Prostate gland (tissue), 2 donors: Measurements from ENCODE around the gene HNRNPUL1. TPM values are rescaled to one million over a fixed set of nuclear protein-coding genes. Genes with fewer than 3 reads are reported as not detected.

Experiments used
- DNase-seq: peaks from one replicate; pipeline ENCODE4 v3.0.0-alpha.2; 2019; ENCODE audit warnings: low spot score
- H3K27ac ChIP-seq, 2 donors: fragments of 200-600 bp; sonication (generic); 2 replicates each; pipeline ENCODE4 v1.5.1; 2017 to 2019
- H3K27me3 ChIP-seq: fragments of 200-600 bp; sonication (generic); replicated peaks from 2 replicates; pipeline ENCODE4 v1.5.1; 2019; ENCODE audit not compliant: insufficient read depth
- H3K36me3 ChIP-seq, 2 donors: fragments of 200-600 bp; sonication (generic); 1 replicate in 1 of 2; 2 replicates in 1 of 2; pipeline versions ENCODE4 v1.5.1 to v1.8.1; 2017 to 2019
- H3K4me1 ChIP-seq: fragments of 200-600 bp; sonication (generic); replicated peaks from 2 replicates; pipeline ENCODE4 v1.5.1; 2019
- H3K4me3 ChIP-seq, 2 donors: fragments of 200-600 bp; sonication (generic); 2 replicates each; pipeline ENCODE4 v1.5.1; 2017 to 2019
- H3K9me3 ChIP-seq: fragments of 200-600 bp; sonication (generic); 2 replicates; pipeline ENCODE4 v1.5.1; 2017
- POLR2A ChIP-seq: fragments of 450-650 bp; IDR thresholded peaks from one replicate; pipeline ENCODE4 v1.6.1; 2016; ENCODE audit warnings: antibody characterized with exemption, mild to moderate bottlenecking
- POLR2AphosphoS5 ChIP-seq: sonication (generic); formaldehyde crosslinking; IDR thresholded peaks from one replicate; pipeline ENCODE4 v1.6.1; 2017; ENCODE audit warnings: antibody characterized with exemption
- WGBS: methylation state at CpG from one replicate; pipeline ENCODE4 v1.1.5; 2018; 5-methylcytosine and 5-hydroxymethylcytosine counted together
- intact Hi-C: fragments of 100-400 bp; cut with DNase I; formaldehyde crosslinking; loops from one replicate; pipeline ENCODE4 v1.14.2; 2022
- total RNA-seq, 2 donors: library from RNA; depleted of rRNA; stranded (reverse); fragments of >200 nt; gene quantifications; one replicate each; pipeline ENCODE4 v1.1.0, GENCODE V29; 2016
- TF ChIP-seq, protein P1 (sequence below), 4 experiments: fragments of 200-600 bp in 2 of 4; fragments of 450-650 bp in 2 of 4; sonication (generic) in 2 of 4; IDR thresholded peaks; 1 replicate in 3 of 4; 2 replicates in 1 of 4; pipeline ENCODE4 v1.5.1; 2016 to 2019; ENCODE audit warnings: antibody characterized with exemption in 4 of 4, mild to moderate bottlenecking in 2 of 4, moderate library complexity in 2 of 4

Gene HNRNPUL1
- total RNA-seq, 2 donors from 2014 or later = 133 to 183 TPM

GRCh38 chr19:41309180-41310032, 45.2 kb downstream of the HNRNPUL1 start:
- intact Hi-C loops = loop anchor here (2.0 to 5.0 kb wide), 3 partner anchors 45 to 105 kb away; partner anchors contain the start of genes AXL and HNRNPUL1
- Histone ChIP-seq H3K36me3 (peaks cover 10 to 26% of the 10 kb centered on the region in 2 donors), H3K9me3 (no peaks in the 10 kb centered on the region), H3K27me3 (no peaks in the 10 kb centered on the region), H3K4me3 (peak overlapping the region; percentile 59 to 78), H3K4me1 (peaks cover 14% of the 10 kb centered on the region), H3K27ac (peak overlapping the region; percentile 95 to 96)
- no peak for DNase-seq
- TF ChIP-seq, protein P1, sequence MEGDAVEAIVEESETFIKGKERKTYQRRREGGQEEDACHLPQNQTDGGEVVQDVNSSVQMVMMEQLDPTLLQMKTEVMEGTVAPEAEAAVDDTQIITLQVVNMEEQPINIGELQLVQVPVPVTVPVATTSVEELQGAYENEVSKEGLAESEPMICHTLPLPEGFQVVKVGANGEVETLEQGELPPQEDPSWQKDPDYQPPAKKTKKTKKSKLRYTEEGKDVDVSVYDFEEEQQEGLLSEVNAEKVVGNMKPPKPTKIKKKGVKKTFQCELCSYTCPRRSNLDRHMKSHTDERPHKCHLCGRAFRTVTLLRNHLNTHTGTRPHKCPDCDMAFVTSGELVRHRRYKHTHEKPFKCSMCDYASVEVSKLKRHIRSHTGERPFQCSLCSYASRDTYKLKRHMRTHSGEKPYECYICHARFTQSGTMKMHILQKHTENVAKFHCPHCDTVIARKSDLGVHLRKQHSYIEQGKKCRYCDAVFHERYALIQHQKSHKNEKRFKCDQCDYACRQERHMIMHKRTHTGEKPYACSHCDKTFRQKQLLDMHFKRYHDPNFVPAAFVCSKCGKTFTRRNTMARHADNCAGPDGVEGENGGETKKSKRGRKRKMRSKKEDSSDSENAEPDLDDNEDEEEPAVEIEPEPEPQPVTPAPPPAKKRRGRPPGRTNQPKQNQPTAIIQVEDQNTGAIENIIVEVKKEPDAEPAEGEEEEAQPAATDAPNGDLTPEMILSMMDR (IDR thresholded peaks at IDR 0.05) = no peak
- TF ChIP-seq POLR2A = no peak
- TF ChIP-seq POLR2AphosphoS5 = no peak
- WGBS = 6% methylated on average over 26 of the region's 26 CpGs

- intact Hi-C loops = no loop called here
- peak within 1 kb of the TSS; percentile 59 to 78 for H3K4me3 ChIP-seq
- TF ChIP-seq POLR2AphosphoS5 (peak; percentile 90), POLR2A (peak; percentile 73)
- TF ChIP-seq, protein P1 (IDR thresholded peaks at IDR 0.05) = peak in 2 of 4 experiments; percentile 12 to 16
- DNase-seq = peak; percentile 82
- H3K36me3 ChIP-seq = peaks cover 8 to 20% of the 10 kb centered on the region in 2 donors
- peak within 1 kb of the TSS; percentile 95 to 96 for H3K27ac ChIP-seq
- H3K4me1 ChIP-seq = peaks cover 14% of the 10 kb centered on the region
- no peaks in the 10 kb centered on the region for H3K27me3 ChIP-seq
- WGBS = under 1% methylated on average over 31 of the region's 47 CpGs
- H3K9me3 ChIP-seq = no peaks in the 10 kb centered on the region
These were observed 46.1 kb downstream of the HNRNPUL1 start, which contains the start of gene CCDC97 for GRCh38 chr19:41310033-41310831. TSS of gene CCDC97 (plus strand) at chr19:41310172. CDS start at chr19:41310311, 139 bp downstream.

DNA sequence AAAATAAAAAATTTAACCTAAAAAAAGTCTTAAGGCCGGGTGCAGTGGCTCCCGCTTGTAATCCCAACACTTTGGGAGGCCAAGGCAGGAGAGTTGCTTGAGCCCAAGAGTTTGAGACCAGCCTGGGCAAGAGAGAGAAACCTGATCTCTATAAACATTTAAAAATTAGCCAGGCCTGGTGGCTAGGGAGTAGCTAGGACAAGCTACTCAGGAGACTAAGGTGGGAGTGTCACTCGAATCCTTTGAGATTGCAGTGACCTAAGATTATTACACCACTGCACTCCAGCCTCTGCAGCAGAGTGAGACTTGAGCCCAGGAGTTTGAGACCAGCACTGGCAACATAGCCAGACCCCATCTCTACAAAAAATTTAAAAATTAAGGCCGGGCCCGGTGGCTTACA, 46.9 kb downstream of the HNRNPUL1 start:
- 41% methylated on average over 5 of the region's 5 CpGs for WGBS
- H3K27ac ChIP-seq = peak overlapping the region; percentile 95 to 96
- H3K9me3 ChIP-seq = no peaks in the 10 kb centered on the region
- peaks cover 5 to 12% of the 10 kb centered on the region in 2 donors for H3K36me3 ChIP-seq
- DNase-seq = no peak
- intact Hi-C loops = no loop called here
- peak overlapping the region; percentile 59 to 78 for H3K4me3 ChIP-seq
- H3K27me3 ChIP-seq = no peaks in the 10 kb centered on the region
- H3K4me1 ChIP-seq = peaks cover 14% of the 10 kb centered on the region
- no peak for TF ChIP-seq POLR2A
- TF ChIP-seq POLR2AphosphoS5 = no peak
- TF ChIP-seq, protein P1 (IDR thresholded peaks at IDR 0.05) = no peak

GRCh38 chr19:41311613-41312012, 47.4 kb downstream of the HNRNPUL1 start:
- DNase-seq = no peak
- intact Hi-C loops = no loop called here
- no peak for TF ChIP-seq POLR2A
- no peak for TF ChIP-seq POLR2AphosphoS5
- TF ChIP-seq, protein P1 (IDR thresholded peaks at IDR 0.05) = no peak
- Histone ChIP-seq H3K27ac (no peak overlapping the region), H3K27me3 (no peaks in the 10 kb centered on the region), H3K9me3 (no peaks in the 10 kb centered on the region), H3K4me1 (peaks cover 14% of the 10 kb centered on the region), H3K36me3 (peaks cover under 1 to 14% of the 10 kb centered on the region in 2 donors), H3K4me3 (no peak overlapping the region)
- WGBS = 87% methylated on average over 8 of the region's 8 CpGs
